ENCODE data around the gene CCDC159. TPM values are rescaled to one million over a fixed set of nuclear protein-coding genes. Genes with fewer than 3 reads are reported as not detected.
"Not testable (repeated sequence)": the region's sequence is repeated elsewhere in the genome, so short reads cannot be mapped to it uniquely, and the experiment has no call there.

Gene CCDC159
- total and polyA plus RNA-seq, 2 of the 4 experiments (the other 2 are of a cell fraction): 4.7 to 14.0 TPM

GRCh38 chr19:11340099-11340467 is 6.2 kb upstream of the CCDC159 start:
- H3K56ac ChIP-seq (ENCODE audit: extremely low read depth, insufficient read depth, low read length); BruUV-seq (replicated peaks); H3K27ac ChIP-seq (ENCODE audit: insufficient read depth, low read length); dilution Hi-C loops (cut with HindIII; ENCODE audit: low sequenced_read_pairs, unreplicated experiment); H2AK9ac ChIP-seq (replicated peaks; ENCODE audit: low read depth, low read length, poor library complexity); POLR2A ChIA-PET (ENCODE audit: unreplicated experiment); CTCF ChIA-PET; H4K91ac ChIP-seq (ENCODE audit: insufficient read depth, low read depth, low read length); H4K20me1 ChIP-seq (ENCODE audit: insufficient read depth, low read length); H4K5ac ChIP-seq (ENCODE audit: low read depth, low read length); H3K4me1 ChIP-seq (ENCODE audit: control insufficient read depth, insufficient read depth, low read length); DNase-seq; H2BK20ac ChIP-seq (ENCODE audit: low read depth, low read length); H3K9me3 ChIP-seq (ENCODE audit: control insufficient read depth, insufficient read depth, low read length); intact Hi-C loops (cut with micrococcal nuclease); H2BK5ac ChIP-seq (ENCODE audit: low read depth, low read length, poor library complexity, severe bottlenecking); H3K18ac ChIP-seq (ENCODE audit: low read depth, low read length); ATAC-seq (ENCODE audit: low read depth); H3K9me1 ChIP-seq (ENCODE audit: insufficient read depth, low read length); H3K27me3 ChIP-seq (ENCODE audit: control insufficient read depth, insufficient read depth, low read length); H2BK120ac ChIP-seq (ENCODE audit: low read depth, low read length); H2BK15ac ChIP-seq (ENCODE audit: low read depth, low read length); in situ Hi-C loops (cut with MboI; ENCODE audit: low sequenced_read_pairs); H3K23ac ChIP-seq (ENCODE audit: low read depth, low read length); H3K4me3 ChIP-seq (ENCODE audit: insufficient read depth, low read depth, low read length): not testable (repeated sequence)
- H3K4ac ChIP-seq (ENCODE audit: low read depth, low read length): peak overlapping the region; percentile 74; the same call in 1 of the 2 replicates
- peak overlapping the region; percentile 67; the same call in 1 of the 2 replicates for H2AK5ac ChIP-seq (ENCODE audit: low read depth, low read length)
- peak overlapping the region; percentile 82 for H3K4me2 ChIP-seq (ENCODE audit: low read depth, low read length)
- 0 out of 2 replicates have a peak overlapping the region, but pooled peaks have one; percentile 49 for H3K9ac ChIP-seq (ENCODE audit: low read depth, low read length)
- peak overlapping the region; percentile 93 for H2AFZ ChIP-seq (replicated peaks; ENCODE audit: low read length, poor library complexity)
- H3K14ac ChIP-seq (replicated peaks; ENCODE audit: low read depth, low read length): peak overlapping the region; percentile 95; the same call in 1 of the 2 replicates
- H4K8ac ChIP-seq (ENCODE audit: low read depth in 2 of 2, low read length in 2 of 2): peak overlapping the region in 1 of 2 experiments; percentile 86; a peak in 2 of 4 replicates
- H3K36me3 ChIP-seq (ENCODE audit: control insufficient read depth, insufficient read depth, low read length): peaks cover 17% of the 10 kb centered on the region
- WGBS, 2 experiments (ENCODE audit: extremely low coverage in 2 of 2, insufficient read length in 1 of 2): no CpG with 5 or more reads among the region's 8 CpGs
- H3K79me1 ChIP-seq (ENCODE audit: low read depth in 1 of 2, low read length in 2 of 2): peaks cover 1 to 23% of the 10 kb centered on the region in 2 experiments; a peak in 3 of 4 replicates

All from IMR-90 (cell line).